HG03354 (cell line): ENCODE results near the gene BCAR3.

Source experiments
- ATAC-seq: cut with Tn5 transposase; IDR thresholded peaks from one replicate; pipeline ENCODE4 v1.9.1; 2021; ENCODE audit warnings: mild to moderate bottlenecking; ENCODE audit not compliant: unreplicated experiment, poor library complexity, severe bottlenecking

The BCAR3 gene

GRCh38 chr1:93588955-93589354 is 92.7 kb downstream of the BCAR3 start:
- ATAC-seq = no peak

GRCh38 chr1:93588206-93588605 is 93.4 kb downstream of the BCAR3 start:
- ATAC-seq = no peak

- ATAC-seq = no peak
These were observed 94.3 kb downstream of the BCAR3 start for GRCh38 chr1:93587354-93587753.

GRCh38 chr1:93585059-93585966 is 96.3 kb downstream of the BCAR3 start:
- ATAC-seq = no peak

DNA sequence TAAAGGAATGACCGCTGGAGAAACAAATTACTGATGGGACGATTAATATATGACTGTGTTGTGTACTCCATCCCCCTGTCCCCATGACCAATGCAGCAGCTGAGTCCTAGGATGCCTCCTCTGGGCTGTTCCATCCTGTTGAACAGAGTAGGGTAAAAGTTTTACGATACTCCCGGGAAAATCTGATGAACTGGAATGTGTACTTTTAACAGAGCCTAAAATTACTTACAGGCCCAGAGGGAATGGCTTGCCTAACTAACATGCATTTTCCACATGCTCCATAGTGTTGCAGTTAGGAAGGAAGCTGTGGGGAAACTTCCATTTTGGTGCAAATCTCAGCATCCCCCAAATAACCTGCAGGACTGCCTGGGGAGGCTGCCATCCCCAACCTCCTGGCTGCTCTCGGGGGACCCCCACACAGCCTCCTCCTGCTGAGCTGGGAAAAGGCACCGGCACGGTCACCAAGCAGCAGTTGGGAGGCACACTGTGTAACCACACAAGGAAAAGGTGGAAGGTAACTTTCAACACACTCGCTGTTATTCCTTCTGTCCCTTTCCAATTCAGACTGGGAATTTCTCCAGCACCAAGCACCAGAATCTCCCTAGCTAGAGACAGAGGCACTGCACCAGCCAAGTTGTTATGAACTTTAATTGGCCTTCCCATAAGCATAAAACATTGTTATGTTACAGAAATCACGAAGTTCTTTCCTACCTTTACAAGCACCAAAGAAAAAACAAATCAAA is 97.2 kb downstream of the BCAR3 start:
- ATAC-seq = no peak

DNA sequence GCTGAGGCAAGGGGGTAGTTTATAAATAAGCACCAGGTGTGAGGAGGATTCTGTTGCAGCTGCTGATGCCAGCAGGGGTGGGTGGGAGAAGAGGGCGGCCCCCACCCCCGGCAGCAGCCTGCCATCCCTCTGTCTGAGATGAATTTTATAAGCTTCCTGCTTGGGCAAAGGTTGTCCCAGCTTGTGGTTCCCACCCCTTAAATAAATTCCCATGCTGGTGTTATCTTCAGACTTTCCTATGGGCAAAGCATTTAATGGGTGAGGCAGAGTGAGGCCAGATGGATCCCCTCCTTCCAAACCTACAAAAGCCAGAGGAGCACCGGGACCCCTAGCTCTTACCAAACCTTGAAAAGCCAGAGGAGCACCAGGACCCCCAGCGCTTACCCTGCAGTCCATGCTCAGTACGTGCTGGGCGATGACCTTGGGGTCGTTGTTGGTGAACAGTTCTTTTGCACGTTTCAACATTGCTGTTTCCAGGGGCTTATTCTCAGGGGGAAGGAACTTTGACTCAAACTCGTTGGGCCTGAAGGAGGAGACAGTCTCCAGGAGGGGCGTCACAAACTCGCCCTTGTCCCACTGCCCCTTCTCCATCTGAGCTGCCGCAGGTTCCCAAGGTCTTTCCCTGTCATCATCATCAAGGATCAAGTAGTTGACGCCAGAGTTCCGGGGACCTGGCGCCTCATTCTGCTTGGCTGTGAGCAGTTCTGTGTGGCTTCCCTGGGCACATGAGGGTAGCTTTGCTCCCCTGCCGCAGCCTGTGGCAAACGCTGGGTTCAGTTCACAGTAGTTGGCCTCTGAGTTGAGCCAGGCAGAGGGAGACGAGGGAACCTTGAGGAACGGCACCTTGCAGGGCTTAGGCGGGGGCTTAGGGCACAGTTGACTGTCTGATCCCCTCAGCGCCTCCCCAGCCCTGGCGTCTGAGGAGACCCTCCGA is 99.5 kb downstream of the BCAR3 start:
- no peak for ATAC-seq

DNA sequence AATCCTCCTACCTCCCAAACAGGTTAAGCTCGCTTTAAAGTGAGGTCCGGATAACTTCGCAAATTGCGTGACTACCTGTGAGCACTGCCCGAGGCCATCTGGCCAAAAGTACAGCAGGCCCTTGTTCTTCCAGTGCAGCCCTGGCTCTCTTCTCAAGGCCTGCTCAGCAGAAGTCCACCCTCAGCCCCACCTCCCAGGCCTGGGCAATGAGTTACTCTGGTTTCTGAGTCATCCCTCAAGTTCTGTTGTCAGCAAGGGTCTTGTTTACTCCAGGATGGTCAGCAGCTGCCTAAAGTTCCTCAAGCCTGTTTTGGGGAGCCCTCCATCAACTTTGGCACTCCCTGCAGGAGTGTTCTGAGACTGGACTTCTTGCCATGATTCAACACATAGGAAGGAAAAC is 101.7 kb downstream of the BCAR3 start:
- no peak for ATAC-seq

DNA sequence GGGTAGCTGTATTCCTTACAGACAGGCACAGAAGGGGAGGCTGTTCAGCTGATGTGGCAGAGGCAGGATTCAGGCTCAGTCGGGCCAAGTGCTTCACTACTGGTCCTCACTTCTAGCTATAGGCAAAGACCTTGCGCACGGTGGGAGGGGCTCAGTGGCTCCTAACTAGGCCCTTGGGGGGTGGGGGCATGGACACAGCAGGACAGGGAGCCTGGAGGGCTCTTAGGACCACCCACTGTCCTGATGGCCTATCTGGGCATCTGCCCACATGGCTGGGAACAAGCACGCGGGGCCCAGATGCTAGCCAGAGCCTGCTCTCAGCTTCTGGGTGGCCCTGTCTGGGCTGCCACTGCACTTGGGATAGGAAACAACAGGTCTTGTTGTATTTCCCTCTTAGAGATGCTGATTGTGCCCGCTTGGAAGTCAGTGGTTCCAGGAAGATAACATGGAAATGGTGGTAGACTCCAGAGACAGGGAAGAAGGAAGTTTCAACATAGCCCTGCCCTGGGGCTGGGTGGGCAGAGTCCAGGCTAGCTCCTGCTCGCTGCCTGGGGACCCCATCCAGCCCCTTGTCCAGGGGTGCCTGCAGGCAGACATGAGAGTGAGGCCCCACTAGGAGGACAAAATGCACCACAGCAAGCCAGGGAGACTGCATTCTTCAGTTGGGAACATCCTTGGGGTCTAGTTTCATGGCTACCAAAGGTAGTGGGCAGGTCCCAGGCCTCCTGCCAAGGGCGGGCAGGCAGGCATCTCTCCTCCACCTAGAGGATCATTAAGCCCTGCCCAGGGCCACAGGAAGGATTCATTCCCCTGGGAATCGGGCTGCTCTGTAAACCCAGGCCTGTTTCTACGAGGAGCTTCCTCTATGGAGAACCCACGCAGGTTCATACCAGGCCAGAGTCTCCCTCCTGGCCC is 102.5 kb downstream of the BCAR3 start:
- ATAC-seq = no peak

GRCh38 chr1:93578433-93578830 is 103.2 kb downstream of the BCAR3 start:
- no peak for ATAC-seq

- ATAC-seq = no peak
These were observed 103.9 kb downstream of the BCAR3 start for GRCh38 chr1:93577536-93578432.

DNA sequence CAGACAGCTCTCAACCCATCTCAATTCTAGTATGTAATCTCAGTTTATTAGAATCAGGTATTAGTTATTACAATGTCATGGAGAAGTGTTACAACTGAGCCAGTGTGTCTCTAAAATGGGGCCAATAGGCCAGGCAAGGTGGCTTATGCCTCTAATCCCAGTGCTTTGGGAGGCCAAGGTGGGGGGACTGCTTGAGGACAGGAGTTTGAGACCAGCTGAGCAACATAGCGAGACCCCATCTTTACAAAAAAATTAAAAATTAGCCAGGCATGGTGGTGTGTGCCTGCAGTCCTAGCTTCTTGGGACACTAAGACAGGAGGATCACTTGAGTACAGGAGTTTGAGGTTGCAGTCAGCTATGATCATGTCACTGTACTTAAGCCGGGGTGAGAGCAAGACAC is 104.9 kb downstream of the BCAR3 start:
- no peak for ATAC-seq

DNA sequence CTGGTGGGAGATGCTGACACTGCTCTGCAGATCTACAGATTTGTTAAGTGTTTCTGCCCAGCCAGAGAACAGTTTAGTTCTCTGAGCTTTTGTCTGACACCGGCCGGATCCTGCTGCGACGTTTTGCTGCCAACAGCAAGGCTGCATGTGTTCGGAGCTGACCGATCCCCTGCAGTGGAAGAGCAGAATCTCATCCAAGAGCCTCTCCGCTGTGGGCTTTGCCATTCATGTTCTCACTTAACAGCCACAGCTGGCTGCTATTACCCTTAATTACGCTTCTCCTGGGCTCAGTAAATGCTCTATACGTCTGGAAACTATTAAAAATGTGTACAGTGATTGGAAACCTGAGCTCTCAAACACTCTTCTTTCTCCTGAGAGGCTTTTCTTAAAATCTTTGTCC is 105.3 kb downstream of the BCAR3 start:
- no peak for ATAC-seq

GRCh38 chr1:93575621-93576284 is 105.9 kb downstream of the BCAR3 start:
- no peak for ATAC-seq

DNA sequence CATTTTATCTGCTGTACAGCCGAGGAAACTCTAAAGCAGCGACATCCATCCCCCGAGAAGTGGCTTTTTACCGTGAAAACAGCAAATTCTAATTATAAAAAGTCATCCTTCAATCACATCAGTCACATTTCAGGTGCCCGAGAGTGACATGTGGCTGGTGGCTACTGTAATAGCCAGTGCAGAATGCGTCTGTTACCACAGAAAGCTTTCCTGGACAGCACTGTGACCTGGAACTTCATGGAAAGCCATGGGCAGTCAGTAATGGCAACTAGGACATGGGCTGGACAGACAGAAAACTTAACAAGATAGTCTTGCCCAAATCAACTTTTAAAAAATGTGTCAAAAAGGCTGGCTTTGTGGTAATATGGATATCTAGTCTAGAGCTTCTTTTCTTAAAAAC is 106.6 kb downstream of the BCAR3 start:
- no peak for ATAC-seq

- ATAC-seq = no peak
These were observed 107.1 kb downstream of the BCAR3 start for GRCh38 chr1:93574511-93574910.

DNA sequence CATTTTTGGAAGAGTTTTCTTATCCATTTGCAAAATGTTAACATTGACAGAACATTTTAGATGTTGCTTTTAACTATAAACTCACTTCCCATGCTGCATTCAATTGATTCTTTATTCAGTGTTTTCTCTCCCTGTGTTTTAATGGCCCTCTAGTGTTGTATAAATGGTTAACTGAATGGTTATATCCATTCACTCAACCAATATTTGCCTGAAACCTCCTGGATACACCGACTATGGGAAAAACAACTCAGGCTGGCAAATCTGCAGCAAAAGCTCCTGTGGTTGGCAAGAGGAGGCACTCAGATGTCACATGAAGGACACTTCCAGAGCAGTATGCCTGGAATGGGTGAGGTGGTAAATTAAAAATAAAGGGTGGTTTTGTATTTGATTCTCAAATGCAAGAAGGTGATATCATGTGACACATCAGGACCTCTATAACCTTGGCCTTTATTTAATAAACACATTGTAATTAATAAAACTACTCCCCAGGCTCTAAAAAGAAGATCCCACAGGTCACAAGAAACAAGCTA is 107.6 kb downstream of the BCAR3 start:
- no peak for ATAC-seq

- no peak for ATAC-seq
These were observed 109.9 kb downstream of the BCAR3 start for GRCh38 chr1:93571623-93572310.
